Measurements from ENCODE around the gene DNAH10. TPM values are rescaled to one million over a fixed set of nuclear protein-coding genes. Genes with fewer than 3 reads are reported as not detected.

The DNAH10 gene
- total RNA-seq, 4 donors from 2014 or later: under 0.01 to 1.7 (median 0.28) TPM

GRCh38 chr12:123715195-123715594 lies 46.9 kb upstream of the DNAH10 start:
- H3K27me3 ChIP-seq: no peaks in the 10 kb centered on the region
- no peak for DNase-seq
- no peaks in the 10 kb centered on the region for H3K9me3 ChIP-seq

GRCh38 chr12:123717350-123717749 lies 44.8 kb upstream of the DNAH10 start:
- TF ChIP-seq POLR2A (IDR thresholded peaks at IDR 0.05): no peak
- no peak for DNase-seq

More at GRCh38 chr12:123715195-123715594, 46.9 kb upstream of the DNAH10 start:
- Histone ChIP-seq H3K4me3 (no peak overlapping the region), H3K36me3 (peaks cover 0 to 13% (median 0%) of the 10 kb centered on the region in 3 donors), H3K4me1 (peaks cover 0 to 25% (median 4%) of the 10 kb centered on the region in 4 donors), H3K27ac (no peak overlapping the region)
- no peak for TF ChIP-seq CTCF (IDR thresholded peaks at IDR 0.05)
- no peak for TF ChIP-seq POLR2A (IDR thresholded peaks at IDR 0.05)

DNA sequence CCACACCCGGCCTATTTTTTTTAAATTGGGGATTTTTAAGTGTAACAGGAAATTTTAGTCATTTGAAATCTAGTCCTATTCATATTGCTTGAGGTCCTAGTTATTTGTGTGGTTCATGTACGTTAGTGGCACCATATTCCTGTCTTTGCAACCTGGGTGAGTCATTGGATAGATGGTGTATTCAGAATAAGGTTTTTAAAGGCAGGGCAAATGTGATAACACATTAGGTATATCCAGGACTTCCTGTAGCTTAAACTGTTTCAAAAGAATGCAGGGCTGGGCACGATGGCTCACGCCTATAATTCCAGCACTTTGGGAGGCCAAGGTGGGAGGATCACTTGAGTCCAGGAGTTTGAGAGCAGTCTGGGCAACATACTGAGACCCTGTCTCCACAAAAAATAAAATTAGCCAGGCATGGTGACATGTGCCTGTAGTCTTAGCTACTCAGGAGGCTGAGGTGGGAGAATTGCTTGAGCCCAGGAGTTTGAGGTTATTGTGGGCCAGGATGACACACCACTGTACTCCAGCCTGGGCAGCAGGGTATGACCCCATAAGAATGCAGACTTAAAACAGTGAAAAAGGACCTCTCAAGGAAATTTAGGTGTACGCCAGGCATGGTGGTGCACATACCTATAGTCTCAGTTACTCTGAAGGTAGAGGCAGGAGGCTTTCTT lies 41.8 kb upstream of the DNAH10 start:
- TF ChIP-seq CTCF (IDR thresholded peaks at IDR 0.05) (no peak), POLR2A (IDR thresholded peaks at IDR 0.05) (no peak)
- no peak overlapping the region for H3K4me3 ChIP-seq
- DNase-seq: no peak
- H3K27ac ChIP-seq: no peak overlapping the region
- no peaks in the 10 kb centered on the region for H3K27me3 ChIP-seq
- peaks cover 0 to 6% (median 0%) of the 10 kb centered on the region in 4 donors for H3K4me1 ChIP-seq
- no peaks in the 10 kb centered on the region for H3K9me3 ChIP-seq
- peaks cover 0 to 61% (median 0%) of the 10 kb centered on the region in 3 donors for H3K36me3 ChIP-seq

More at GRCh38 chr12:123717350-123717749, 44.8 kb upstream of the DNAH10 start:
- Histone ChIP-seq H3K4me1 (peaks cover 0 to 30% (median 4%) of the 10 kb centered on the region in 4 donors), H3K27ac (no peak overlapping the region), H3K27me3 (no peaks in the 10 kb centered on the region), H3K36me3 (peaks cover 0 to 32% (median 0%) of the 10 kb centered on the region in 3 donors), H3K4me3 (no peak overlapping the region), H3K9me3 (no peaks in the 10 kb centered on the region)

DNA sequence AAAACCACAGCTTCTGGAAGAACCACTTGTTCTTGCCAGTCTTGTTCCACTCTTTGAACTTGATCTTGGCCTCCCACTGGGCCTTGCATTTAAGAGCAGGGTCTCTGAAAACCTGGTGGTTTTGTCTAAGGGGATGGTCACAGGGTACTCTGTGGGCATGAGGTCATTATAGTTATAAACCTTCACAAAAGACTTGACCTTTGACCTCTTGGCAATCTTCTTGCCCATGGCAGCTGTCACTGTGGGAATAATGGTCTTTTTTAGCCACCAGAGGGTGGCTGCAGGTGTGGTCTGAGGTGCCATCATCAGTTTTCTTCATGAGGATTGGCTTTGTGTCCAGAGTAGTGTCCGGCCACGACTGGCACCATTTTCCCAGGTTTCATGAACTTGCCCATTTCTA lies 40.9 kb upstream of the DNAH10 start:
- Histone ChIP-seq H3K27ac (no peak overlapping the region), H3K36me3 (peaks cover 0 to 71% (median 0%) of the 10 kb centered on the region in 3 donors), H3K9me3 (no peaks in the 10 kb centered on the region), H3K4me1 (peaks cover 0 to 6% (median 0%) of the 10 kb centered on the region in 4 donors), H3K4me3 (no peak overlapping the region), H3K27me3 (no peaks in the 10 kb centered on the region)
- TF ChIP-seq CTCF (IDR thresholded peaks at IDR 0.05): no peak
- no peak for TF ChIP-seq POLR2A (IDR thresholded peaks at IDR 0.05)
- no peak for DNase-seq

GRCh38 chr12:123723011-123723410 lies 39.1 kb upstream of the DNAH10 start:
- no peaks in the 10 kb centered on the region for H3K27me3 ChIP-seq
- DNase-seq: no peak
- peaks cover 0 to 6% (median 0%) of the 10 kb centered on the region in 4 donors for H3K4me1 ChIP-seq
- H3K4me3 ChIP-seq: no peak overlapping the region
- no peak for TF ChIP-seq POLR2A (IDR thresholded peaks at IDR 0.05)
- TF ChIP-seq CTCF (IDR thresholded peaks at IDR 0.05): no peak
- H3K27ac ChIP-seq: no peak overlapping the region
- no peaks in the 10 kb centered on the region for H3K9me3 ChIP-seq
- peaks cover 0 to 89% (median 0%) of the 10 kb centered on the region in 3 donors for H3K36me3 ChIP-seq

DNA sequence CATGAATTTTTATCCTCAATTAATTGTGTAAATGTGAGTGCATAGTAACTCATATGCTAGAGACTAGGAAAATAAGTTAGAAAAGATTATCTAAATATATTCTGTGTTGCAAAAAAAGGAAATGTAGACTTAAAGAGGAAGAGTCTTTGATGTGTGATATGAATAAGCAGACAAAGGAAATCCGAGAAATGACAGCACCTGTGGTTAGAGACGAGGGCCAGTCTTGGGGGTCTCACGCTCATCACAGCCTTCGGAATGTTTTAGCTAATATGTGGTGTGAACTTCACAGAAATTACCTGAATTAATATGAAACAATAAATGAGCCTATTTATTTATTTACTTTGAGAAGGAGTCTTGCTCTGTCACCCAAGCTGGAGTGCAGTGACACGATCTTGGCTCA lies 38.3 kb upstream of the DNAH10 start:
- TF ChIP-seq POLR2A (IDR thresholded peaks at IDR 0.05): no peak
- TF ChIP-seq CTCF (IDR thresholded peaks at IDR 0.05): no peak
- no peaks in the 10 kb centered on the region for H3K9me3 ChIP-seq
- no peaks in the 10 kb centered on the region for H3K27me3 ChIP-seq
- no peak for DNase-seq
- no peak overlapping the region for H3K27ac ChIP-seq
- H3K4me1 ChIP-seq: peaks cover 0 to 6% (median 0%) of the 10 kb centered on the region in 4 donors
- no peak overlapping the region for H3K4me3 ChIP-seq
- H3K36me3 ChIP-seq: peaks cover 0 to 96% (median 0%) of the 10 kb centered on the region in 3 donors
